GM18858 (cell line): ENCODE measurements around the gene AMOT.

Experiments
- ATAC-seq: cut with Tn5 transposase; IDR thresholded peaks from one replicate; pipeline ENCODE4 v1.9.1; 2021; ENCODE audit not compliant: unreplicated experiment

The AMOT gene

DNA sequence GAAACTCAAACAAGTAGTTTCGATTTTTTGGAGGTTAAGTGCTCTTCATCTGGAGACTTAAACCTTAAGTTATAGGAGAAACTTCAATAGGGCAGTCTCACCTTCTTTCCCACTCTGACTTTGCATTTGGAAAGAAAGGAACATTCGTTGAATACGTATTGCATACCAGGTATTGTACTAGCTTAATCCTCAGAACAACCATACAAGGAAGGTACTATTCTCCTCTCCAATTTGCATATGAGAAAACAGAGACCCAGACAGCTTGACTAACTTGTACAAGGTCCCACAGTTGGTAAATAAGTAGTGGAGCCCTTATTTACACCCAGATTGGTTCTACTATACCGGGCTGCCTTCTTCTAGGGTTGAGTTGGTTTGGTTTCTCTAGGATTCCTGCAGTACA lies 32.6 kb downstream of the AMOT start:
- no peak for ATAC-seq

GRCh38 chrX:112803060-112803459 lies 37.6 kb downstream of the AMOT start:
- ATAC-seq: no peak

GRCh38 chrX:112802541-112802940 lies 38.1 kb downstream of the AMOT start:
- ATAC-seq: no peak

DNA sequence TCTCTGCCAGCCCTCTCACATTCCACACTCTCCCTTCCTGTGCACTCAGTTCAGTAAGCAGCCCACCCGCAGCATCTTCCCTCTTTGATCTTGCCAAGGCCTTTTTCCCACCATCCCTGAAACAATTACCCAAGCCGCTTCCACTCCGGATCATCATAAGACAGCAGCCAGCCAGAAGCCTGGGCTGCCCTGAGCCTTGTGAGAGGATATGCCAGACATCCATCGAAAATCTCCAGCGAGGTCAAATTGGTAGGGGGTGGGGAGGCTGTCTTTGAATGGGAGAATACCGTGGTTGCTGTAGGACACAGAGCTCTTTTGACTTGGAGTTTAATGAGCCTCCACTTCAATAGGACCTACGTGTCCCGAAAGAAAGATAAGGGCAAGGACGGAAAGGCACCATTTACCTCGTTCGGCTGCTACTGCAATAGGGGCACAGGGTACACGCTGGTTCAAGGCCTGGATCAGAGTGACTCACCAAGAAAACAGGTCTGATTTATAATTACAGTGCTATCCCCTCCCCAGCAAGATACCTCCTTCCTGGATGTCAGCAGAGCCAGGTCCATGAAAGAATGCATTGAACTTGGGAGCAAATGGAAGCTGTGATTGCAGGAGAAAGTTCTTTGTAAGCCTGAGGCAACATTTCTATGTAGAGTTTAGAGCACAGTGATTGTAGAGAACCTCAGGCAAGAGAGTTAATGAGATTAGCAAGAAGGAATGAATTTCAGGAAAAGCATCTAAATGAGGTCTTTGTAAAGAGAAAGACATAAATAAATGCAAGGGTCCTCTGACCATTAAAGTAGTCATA lies 39.5 kb downstream of the AMOT start:
- no peak for ATAC-seq

DNA sequence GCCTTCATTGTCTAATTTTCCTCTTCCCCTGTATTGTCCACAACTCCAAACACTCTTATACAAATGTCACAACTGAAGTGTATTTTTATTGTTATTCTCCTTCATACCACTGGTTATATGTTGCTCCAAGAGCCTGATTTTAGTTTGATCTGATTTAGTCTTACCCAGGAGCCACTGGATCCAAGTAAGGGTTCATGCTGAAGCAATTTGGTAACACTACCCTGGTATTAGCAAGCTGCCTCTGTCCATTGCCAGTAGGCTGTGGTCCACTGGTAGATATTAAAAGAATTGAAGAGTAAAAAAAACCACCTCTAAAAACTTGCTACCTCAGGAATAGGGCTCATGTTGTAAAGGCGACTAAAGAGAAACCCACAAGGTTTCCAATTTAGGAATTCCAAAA lies 41.2 kb downstream of the AMOT start:
- no peak for ATAC-seq

GRCh38 chrX:112798736-112799135 lies 41.9 kb downstream of the AMOT start:
- ATAC-seq: no peak

DNA sequence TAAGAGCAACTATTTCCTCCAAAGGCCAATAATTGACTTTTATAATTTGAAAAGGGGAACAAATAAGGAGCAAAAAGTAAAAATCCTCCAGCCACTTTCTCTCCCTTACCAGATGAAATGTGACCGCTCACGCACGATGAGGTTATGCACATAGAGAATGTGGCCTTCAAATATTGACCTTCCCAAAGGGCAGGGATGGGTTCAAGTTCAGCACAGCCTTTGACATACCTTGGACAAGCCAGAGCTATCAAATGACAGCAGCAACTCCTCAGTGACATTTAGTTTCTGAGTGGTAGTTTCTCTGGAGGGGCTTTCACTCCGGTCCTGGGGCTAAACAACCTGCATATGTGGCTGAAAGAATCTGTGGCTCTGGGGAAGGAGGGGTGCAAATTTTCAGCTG lies 50.7 kb downstream of the AMOT start:
- ATAC-seq: no peak

GRCh38 chrX:112786076-112786475 lies 54.6 kb downstream of the AMOT start:
- no peak for ATAC-seq

- ATAC-seq: no peak
Observed at GRCh38 chrX:112785344-112785743, 55.3 kb downstream of the AMOT start.

DNA sequence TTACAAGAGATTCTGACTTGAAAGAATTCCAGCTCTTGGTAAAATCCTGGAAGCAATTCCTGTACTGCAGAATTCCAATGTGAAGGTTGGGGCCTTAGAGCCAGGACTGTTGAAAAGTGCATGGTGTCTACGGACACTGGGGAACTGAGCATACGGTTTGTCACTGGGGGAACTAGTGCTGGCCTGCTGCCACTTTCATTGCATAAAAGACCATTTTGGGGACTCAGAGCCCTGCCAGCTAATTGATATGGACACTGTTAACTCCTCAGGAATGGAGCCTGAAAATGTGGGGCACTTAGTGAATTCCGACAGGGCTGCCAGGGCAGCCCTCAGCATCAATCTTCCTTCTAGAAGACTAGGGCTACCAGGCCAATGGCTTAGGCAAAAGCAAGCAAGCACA lies 55.9 kb downstream of the AMOT start:
- ATAC-seq: no peak

DNA sequence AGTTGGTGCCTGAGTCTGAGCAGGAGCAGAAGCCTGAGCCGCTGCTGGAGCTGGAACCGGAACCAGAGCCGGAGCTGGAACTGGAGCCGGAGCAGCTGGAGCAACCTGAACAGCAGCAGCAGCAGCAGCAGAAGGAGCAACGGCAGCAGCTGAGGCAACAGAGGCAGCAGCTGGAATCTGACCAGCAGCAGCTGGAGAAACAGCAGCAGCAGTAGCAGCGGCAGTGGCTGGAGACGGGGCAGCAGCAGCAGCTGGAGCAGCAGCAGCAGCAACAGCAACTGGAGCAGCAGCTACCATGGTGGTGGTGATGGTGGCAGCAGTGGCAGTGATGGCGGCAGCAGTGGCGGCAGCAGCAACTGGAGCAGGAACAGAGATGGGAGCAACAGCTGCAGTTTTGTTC lies 61.5 kb downstream of the AMOT start:
- ATAC-seq: no peak

DNA sequence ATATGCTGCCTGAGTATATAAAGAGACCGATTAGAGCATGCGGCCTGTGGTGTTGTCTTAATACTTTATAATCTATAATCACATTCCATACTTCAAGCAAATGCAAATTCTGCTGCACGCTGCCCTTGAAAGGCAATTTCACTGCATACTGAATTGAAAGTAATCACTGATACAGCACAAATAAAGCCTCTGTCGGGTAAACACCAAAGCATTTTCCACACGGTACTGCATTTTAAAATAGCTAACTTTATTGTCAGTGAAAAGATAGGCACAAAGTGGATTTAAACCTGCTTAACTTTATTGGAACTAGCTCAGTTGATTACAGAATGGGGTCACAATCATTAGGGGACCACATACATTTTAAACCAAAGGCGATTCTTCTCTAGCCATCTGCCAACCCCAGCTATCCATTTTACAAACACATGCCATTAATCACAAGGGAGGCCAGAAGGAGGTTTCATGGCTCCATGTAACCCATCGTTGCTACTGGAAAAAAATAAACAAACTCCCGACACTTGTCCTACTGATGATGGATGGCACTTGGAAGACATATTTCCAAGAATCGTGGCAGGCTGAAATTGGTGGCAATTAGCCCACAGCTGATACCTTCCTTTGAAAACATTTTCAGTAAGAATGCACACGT lies 65.9 kb downstream of the AMOT start:
- ATAC-seq: no peak

DNA sequence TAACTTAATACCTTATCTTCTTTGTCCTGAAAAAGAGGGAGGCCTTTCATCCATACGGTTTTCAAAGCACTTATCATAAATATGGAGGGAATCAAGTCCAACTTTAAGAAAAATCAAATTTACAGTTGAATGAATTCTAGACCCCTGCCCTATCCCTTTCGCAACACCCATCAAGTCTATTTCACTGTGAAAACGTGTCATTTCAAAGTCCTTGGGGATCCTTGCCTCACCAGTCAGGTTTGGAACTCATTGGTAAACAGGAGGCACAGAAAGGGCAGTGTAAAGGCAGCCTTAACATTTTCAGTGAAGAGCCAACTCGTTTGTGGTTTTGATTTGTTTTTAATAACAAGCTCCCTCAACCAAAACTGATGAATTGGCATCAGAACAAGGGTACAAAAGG lies 66.5 kb downstream of the AMOT start:
- ATAC-seq: no peak

DNA sequence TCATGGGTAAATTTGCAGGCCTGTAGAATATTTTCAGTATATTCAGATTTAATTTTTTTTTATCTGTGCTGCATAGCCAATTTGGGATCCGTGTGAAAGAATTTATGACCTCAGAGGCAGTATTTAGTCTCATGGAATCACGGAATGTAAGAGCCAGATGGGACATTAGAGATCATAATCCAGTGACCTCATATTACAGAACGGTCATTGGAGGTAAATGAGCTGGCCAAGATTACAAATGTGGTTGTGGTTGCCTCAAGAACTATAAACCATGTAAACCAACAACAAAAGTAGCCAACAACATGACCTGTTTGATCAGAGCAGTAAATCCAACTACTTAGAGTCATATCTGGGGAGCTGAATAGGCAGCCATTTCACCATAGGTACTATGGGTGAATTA lies 71.6 kb downstream of the AMOT start:
- ATAC-seq: no peak

GRCh38 chrX:112768563-112768962 lies 72.1 kb downstream of the AMOT start:
- ATAC-seq: no peak

DNA sequence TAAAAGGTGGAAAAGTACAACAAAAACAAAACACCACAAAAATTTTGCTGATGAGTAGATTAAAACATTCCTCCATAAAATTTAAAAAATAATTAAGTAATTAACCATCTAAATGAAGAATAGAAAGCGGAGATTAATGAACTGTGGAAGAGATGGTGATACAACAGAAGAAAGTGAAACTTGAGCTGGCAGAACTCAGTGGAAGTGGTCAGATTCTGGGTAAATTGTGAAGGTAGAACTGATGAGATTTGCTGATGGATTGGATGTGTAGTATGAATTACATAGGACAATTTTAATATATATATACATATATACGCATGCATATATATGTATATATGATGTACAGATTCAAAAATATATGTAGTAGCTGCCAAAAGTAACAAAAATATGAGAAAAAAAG lies 73.9 kb downstream of the AMOT start:
- peak; percentile 62 for ATAC-seq

GRCh38 chrX:112761242-112762207 lies 79.1 kb downstream of the AMOT start:
- peak; percentile 85 for ATAC-seq

DNA sequence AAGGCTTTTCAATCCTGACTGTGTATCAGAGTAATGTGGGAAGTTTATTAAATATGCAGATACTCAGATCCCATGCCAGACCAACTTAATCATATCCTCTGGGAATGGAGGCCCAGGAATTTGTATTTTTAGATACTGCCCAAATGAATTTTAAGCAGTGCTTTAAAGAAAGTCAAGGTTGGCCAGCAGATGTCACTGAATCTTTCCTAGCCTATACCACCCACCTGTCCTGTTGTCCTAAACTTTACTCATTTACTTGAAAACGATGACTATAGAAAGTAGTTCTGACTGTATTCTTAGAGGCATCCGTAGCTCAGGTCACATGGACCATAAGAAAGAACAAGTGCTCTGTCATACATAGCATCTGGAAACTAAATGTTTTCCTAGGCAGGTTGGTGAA lies 79.9 kb downstream of the AMOT start:
- ATAC-seq: peak; percentile 52

DNA sequence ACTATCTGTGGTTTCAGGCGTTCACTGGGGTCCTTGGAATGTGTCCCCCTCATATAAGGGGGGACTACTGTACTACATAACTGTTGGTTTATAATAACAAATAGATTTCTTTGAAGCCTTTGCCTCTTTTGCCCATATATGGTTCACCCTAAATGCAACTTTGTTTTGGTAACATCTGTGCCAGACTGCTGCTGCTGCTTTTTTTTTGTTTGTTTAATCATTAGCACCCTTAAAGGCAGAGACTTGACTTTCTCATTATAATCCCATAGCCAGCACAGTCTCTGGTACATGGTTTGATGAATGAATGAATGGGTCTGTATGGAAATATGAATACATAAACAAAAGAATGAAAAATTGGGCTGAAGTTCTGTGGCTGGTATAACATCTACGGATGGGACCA lies 80.7 kb downstream of the AMOT start:
- no peak for ATAC-seq

GRCh38 chrX:112759512-112759911 lies 81.1 kb downstream of the AMOT start:
- no peak for ATAC-seq

- ATAC-seq: no peak
Observed at GRCh38 chrX:112757946-112758345, 82.7 kb downstream of the AMOT start.

DNA sequence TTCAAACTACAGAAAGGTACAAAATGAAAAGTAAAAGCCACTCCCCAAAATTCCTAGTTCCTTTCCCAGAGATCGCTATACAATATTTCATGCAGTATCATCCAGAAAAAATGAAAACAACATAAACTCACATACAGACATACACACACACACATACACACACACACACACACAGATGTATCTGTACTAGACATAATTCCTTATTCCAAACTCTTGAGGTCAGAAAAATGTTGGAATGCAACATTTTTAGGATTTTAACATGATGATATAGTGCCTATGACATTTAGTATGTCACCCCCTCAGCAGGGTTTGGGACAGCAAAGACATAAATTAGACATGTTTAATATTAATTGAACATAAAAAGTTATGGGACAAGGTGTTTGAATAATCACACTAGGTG lies 87.5 kb downstream of the AMOT start:
- no peak for ATAC-seq
